ENCODE results near the gene FARP1.

FARP1 gene

GRCh38 chr13:98285852-98286594 lies 143.1 kb downstream of the FARP1 start:
- no peak for DNase-seq (ENCODE audit: low spot score)

DNA sequence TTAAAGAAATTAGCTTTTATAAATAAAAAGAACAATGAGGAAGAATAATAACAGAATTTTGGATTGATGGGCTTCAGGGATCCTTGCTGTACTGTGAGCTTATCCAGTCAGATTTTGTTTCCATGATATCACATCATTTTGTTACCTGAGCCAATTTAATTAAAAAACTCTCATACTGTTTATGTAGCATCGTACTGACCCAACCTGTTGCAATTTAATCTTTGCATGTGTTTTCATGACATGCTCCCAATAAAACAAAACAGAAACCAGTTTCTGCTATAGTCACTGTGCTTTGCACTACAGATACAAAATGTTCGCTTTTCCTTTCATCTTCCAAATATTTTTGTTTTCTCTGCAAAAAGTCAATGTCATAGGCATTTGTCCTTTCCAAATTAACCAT lies 143.9 kb downstream of the FARP1 start:
- no peak for DNase-seq (ENCODE audit: low spot score)

DNA sequence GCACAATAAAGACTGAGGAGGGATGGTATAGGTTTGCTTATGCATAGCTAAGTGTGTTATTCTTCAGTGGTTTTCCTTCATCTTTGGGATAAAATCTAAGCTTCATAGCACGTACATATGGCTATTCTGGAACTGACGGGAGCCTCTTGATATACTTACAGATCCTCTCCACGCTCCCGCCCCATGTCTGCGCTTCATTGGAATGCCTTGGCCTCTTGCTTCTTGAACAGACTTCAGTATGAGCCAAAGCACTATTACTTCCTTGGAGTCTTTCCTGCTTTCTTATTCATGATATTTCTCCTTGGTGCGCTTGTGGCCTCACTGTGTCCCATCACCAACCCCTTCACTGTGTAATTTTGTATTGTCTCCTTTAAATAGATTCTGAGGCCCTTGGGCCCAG lies 145.3 kb downstream of the FARP1 start:
- no peak for DNase-seq (ENCODE audit: low spot score)

DNA sequence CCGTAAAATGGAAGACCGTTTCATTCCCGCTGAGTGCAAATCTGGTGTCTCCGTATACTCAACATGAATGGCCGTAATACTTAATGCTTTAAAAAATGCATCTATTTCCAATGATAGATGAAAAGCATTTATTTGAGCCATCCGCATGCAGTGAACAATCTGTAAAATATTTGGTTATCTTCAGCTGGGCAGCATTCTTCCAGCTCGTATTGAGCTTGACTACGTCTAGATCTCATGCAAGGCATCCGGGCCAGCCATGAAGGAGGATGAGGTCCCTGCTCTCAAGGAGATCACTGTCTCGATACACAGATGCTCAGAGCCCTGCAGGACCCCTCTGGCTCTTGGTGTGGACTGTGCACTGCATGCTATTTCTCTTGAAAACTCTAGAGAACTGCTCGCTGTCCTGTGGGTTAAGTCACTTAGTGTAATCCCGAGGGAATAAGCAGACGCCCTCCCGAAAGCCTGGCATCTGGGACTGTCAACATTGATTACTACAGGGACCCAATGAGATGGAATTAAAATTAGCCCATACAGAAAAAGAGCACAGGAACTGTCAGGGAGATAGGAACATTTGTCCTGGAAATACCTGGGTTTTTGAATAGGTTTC lies 146.5 kb downstream of the FARP1 start:
- no peak for DNase-seq (ENCODE audit: low spot score)

- DNase-seq (ENCODE audit: low spot score) = no peak
These were observed 147.4 kb downstream of the FARP1 start for GRCh38 chr13:98290261-98290660.

GRCh38 chr13:98291658-98292057 lies 148.8 kb downstream of the FARP1 start:
- peak; percentile 38 for DNase-seq (ENCODE audit: low spot score)

GRCh38 chr13:98293103-98293502 lies 150.2 kb downstream of the FARP1 start:
- no peak for DNase-seq (ENCODE audit: low spot score)

DNA sequence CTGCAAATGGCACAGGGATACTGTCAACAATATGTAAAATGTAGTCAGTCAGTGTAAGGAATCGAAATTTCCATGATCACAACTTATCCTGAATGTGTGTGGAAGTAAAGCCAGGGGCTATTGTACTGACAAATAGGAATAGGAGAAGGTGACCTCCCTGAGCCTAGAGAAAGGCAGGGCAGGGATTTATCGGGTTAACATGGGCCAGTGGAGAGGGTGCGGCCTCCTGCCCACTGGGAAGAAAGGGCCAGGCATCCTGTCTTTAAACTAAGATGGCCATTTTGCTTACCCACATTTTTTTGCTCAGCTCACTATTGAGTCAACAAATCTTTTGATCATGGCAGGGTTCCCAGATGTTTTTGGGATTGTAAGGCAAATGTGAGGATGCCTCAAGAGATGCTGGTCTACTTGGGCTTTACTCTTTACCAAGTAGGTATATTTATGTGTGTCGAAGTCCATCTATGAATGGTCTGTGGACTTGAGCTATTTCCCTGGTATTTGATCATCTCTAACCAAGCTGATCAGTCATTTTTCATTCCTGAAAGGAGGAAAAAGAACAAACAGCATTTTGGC lies 150.8 kb downstream of the FARP1 start:
- no peak for DNase-seq (ENCODE audit: low spot score)

- no peak for DNase-seq (ENCODE audit: low spot score)
These were observed 152.5 kb downstream of the FARP1 start for GRCh38 chr13:98295371-98295770.

GRCh38 chr13:98297051-98297450 lies 154.2 kb downstream of the FARP1 start:
- no peak for DNase-seq (ENCODE audit: low spot score)

DNA sequence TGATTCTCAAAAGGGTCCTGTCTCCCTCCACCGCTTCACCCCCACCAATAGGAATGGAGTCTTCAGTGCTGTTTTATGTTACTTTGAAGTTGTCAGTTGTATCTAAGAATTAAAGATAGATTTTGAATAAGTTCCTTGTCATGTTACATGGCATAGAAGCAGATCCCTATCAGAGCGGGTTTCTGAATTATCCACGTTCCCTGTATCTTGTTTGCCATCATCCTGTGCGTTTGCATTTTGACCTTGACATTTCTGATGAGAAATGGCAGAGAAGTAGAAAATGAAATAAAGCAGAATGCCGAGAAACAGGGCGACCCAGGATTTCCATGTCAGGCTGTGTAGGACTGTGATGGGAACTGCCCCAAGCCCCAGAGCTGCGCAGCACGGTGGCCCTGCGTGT lies 154.9 kb downstream of the FARP1 start:
- DNase-seq (ENCODE audit: low spot score) = no peak

DNA sequence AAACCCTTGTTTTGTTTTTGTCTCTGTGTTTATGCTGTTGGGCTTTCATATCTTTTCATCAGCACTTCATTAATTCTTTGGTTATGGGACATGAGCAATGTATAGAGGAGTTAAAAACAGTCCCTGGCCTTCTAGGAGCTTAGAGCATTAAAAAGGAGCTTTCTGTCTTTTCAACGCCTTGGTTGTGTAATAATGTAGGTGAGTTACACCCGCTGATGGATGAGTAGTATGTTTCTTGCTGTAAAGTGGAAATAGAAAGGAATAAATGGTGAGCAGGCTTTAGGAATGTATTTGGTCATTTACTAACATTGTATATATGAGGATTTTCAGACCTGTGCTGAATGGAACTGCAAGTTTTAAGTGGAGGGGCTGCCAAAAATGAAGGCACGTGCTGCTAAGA lies 155.7 kb downstream of the FARP1 start:
- DNase-seq (ENCODE audit: low spot score) = no peak

DNA sequence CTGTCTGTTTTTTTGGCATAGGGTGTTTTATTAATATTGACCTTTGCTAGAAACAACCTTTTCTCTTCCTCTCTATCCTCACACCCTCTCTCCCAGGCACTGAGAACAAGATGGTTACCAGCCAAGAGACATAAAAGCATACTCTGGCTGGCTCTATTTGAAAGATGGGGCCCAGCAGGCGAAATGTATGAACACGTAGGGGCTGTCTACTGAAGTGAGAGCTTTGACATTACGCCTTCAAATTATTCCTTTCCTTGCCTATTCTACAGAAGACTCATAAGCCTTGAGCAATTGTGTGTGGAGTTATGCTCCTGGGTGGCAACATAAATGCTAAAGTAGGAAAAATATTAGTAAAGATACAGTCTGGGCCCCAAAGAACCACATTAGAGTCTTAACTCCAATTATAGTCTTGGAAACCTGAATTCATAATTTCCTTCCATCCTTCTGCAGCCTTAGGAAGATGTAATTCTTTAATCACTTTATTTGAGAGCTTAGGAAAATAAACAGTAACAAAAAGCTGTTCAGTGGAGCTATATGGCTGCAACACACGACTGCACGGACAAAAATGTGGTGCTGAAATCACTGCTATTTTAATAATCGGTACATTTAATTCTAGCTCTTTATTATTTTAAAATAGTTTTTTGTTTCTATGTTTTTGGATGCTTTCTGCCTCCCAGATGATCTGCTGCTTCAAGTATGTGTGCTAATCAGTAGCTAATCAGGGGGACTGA lies 156.5 kb downstream of the FARP1 start:
- DNase-seq (ENCODE audit: low spot score) = no peak

- DNase-seq (ENCODE audit: low spot score) = no peak
These were observed 157.1 kb downstream of the FARP1 start for GRCh38 chr13:98299966-98300350.

GRCh38 chr13:98300956-98301641 lies 158.2 kb downstream of the FARP1 start:
- no peak for DNase-seq (ENCODE audit: low spot score)

GRCh38 chr13:98301721-98302120 lies 158.8 kb downstream of the FARP1 start:
- no peak for DNase-seq (ENCODE audit: low spot score)

- no peak for DNase-seq (ENCODE audit: low spot score)
These were observed 161.0 kb downstream of the FARP1 start for GRCh38 chr13:98303858-98304257.

GRCh38 chr13:98305670-98306069 lies 162.8 kb downstream of the FARP1 start:
- no peak for DNase-seq (ENCODE audit: low spot score)

DNA sequence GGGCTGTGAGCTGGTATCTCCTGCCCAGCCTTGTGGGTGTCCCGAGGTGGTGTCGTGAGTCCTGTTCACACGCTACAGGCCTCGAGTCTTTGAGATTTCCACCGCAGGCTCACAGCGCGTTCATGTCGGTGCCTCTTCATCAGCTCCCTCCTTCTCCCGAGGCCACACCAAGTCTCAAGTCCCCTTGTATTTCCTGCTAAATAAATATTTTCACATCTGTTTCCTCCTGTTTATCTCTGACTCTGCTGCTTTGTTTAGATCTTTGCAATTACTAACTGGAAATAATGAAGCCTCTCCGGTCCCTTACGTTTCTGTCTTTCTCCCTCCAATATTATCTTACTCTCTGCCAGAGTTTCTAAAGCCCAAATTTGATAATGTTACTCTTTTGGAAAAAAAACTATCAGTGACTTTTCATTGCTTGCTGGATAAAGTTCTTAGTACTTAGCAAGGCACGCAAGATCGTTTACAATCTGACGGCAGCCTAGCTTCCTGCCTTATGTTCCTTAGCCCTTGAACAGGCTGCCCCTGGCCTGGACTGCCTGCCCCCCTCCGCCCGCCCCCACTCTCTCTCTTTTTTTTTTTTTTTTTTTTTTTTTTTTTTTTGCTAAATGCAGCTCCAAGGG lies 164.7 kb downstream of the FARP1 start:
- DNase-seq (ENCODE audit: low spot score) = no peak

DNA sequence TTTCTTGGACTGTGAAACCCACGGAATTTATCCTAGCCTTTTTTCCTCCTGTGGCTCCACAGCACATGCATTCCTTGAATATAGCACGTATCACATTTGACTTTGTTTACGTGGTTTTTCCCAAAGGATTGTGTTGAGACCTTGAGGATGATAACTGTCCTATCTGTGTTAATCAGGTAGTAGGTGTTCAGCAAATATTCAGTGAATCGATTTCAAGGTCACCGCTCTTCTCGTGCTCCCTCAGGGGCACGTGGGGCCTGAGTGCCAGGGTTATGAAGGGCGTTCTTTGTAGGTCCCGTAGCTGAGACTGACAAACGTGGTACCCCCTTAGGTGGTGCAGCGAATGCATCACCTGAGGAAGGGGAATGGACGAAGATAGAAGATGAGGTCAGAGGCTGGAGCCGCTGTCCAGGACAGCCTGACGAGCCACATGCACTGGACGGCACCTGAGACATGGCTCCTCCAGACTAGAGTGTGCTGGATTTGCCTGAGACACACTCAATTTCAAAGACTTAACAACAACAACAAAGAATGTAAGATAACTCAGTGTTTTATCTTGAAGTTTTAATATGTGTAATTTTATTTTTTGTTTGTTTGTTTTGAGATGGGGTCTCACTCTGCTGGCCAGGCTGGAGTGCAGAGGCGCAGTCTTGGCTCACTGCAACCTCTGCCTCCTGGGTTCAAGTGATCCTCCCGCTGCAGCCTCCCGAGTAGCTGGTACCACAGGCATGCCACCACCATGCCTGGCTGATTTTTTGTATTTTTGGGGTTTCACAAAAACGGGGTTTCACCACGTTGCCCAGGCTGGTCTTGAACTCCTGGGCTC lies 165.4 kb downstream of the FARP1 start:
- no peak for DNase-seq (ENCODE audit: low spot score)

Measured in putamen (tissue), 1 donor.